CD4-positive, alpha-beta memory T cell (primary cell): ENCODE results near the gene HIPK3. TPM values are rescaled to one million over a fixed set of nuclear protein-coding genes. Genes with fewer than 3 reads are reported as not detected.

Source experiments
- CTCF ChIA-PET: fragments of 350-600 bp; sonication (Branson Sonifier 250); formaldehyde crosslinking; loops from one replicate; lab custom pipeline; 2021; ENCODE audit warnings: inconsistent platforms; ENCODE audit not compliant: partially characterized antibody; lab: Charles Lee
- POLR2A ChIA-PET: fragments of 350-600 bp; sonication (Branson Sonifier 250); formaldehyde crosslinking; loops from one replicate; lab custom pipeline; 2021; ENCODE audit not compliant: partially characterized antibody; lab: Charles Lee
- DNase-seq, 5 donors: peaks; one replicate each; pipeline versions ENCODE4 v3.0.0 to v3.0.0-alpha.2; 2020 to 2022; ENCODE audit warnings: mixed read lengths in 1 of 5
- H3K27ac ChIP-seq: one replicate; pipeline ENCODE4 v1.7.0; 2013; ENCODE audit warnings: low read depth, low read length
- H3K27me3 ChIP-seq: 2 replicates; pipeline ENCODE4 v1.7.0; 2013; ENCODE audit warnings: mild to moderate bottlenecking, low read length, moderate library complexity; ENCODE audit not compliant: insufficient read depth
- H3K36me3 ChIP-seq: 2 replicates; pipeline ENCODE4 v1.7.0; 2013; ENCODE audit warnings: mild to moderate bottlenecking, low read length, moderate library complexity; ENCODE audit not compliant: insufficient read depth
- H3K4me1 ChIP-seq: 2 replicates; pipeline ENCODE4 v1.7.0; 2013; ENCODE audit warnings: mild to moderate bottlenecking, low read length, moderate library complexity; ENCODE audit not compliant: insufficient read depth
- H3K4me3 ChIP-seq, 2 donors: one replicate each; pipeline ENCODE4 v1.7.0; 2013; ENCODE audit warnings: low read length in 2 of 2, mild to moderate bottlenecking in 1 of 2
- H3K9me3 ChIP-seq, 2 donors: one replicate each; pipeline ENCODE4 v1.7.0; 2013; ENCODE audit warnings: low read length in 2 of 2, control low read depth in 1 of 2; ENCODE audit not compliant: control insufficient read depth in 1 of 2
- H3K27ac Mint-ChIP-seq, 7 donors: one replicate each; pipeline ENCODE4 v1.8.0; 2020 to 2021; ENCODE audit warnings: mixed read lengths in 7 of 7, mild to moderate bottlenecking in 6 of 7, inconsistent platforms in 3 of 7, moderate library complexity in 3 of 7
- H3K27me3 Mint-ChIP-seq, 2 donors: one replicate each; pipeline ENCODE4 v1.8.0; 2020 to 2021; ENCODE audit warnings: mixed read lengths in 2 of 2
- H3K36me3 Mint-ChIP-seq, 2 donors: one replicate each; pipeline ENCODE4 v1.8.0; 2020 to 2021; ENCODE audit warnings: mixed read lengths in 2 of 2, inconsistent platforms in 1 of 2, mild to moderate bottlenecking in 1 of 2
- H3K4me1 Mint-ChIP-seq, 4 donors: one replicate each; pipeline ENCODE4 v1.8.0; 2020 to 2021; ENCODE audit warnings: mixed read lengths in 4 of 4, mild to moderate bottlenecking in 1 of 4
- H3K4me3 Mint-ChIP-seq, 8 donors: one replicate each; pipeline ENCODE4 v1.8.0; 2020 to 2021; ENCODE audit warnings: mixed read lengths in 8 of 8, mild to moderate bottlenecking in 7 of 8, moderate library complexity in 6 of 8, inconsistent platforms in 3 of 8
- H3K9me3 Mint-ChIP-seq, 8 donors: one replicate each; pipeline ENCODE4 v1.8.0; 2020 to 2021; ENCODE audit warnings: mixed read lengths in 8 of 8, mild to moderate bottlenecking in 5 of 8, inconsistent platforms in 3 of 8, moderate library complexity in 1 of 8
- intact Hi-C: fragments of 100-400 bp; cut with micrococcal nuclease; formaldehyde crosslinking; loops from one replicate; pipeline ENCODE4 v1.15.1; 2023
- polyA plus RNA-seq, 2 donors: library from polyadenylated mRNA; unstranded; fragments of 300-500 nt; fragmentation: Illumina TruSeq; gene quantifications; one replicate each; pipeline ENCODE4 v1.2.3, GENCODE V29; 2021
- total RNA-seq, 2 experiments: library from RNA; stranded (reverse); gene quantifications; one replicate each; pipeline ENCODE4 v1.2.3, GENCODE V29; 2021

The HIPK3 gene
- total and polyA plus RNA-seq, 4 experiments from 2014 or later: 31.1 to 92.0 (median 59.8) TPM

- Mint-ChIP-seq H3K27ac (no peak overlapping the region), H3K27me3 (peaks cover 19 to 25% of the 10 kb centered on the region in 2 donors), H3K4me1 (no peaks in the 10 kb centered on the region), H3K4me3 (no peak overlapping the region), H3K9me3 (peaks cover 0 to 14% (median 2%) of the 10 kb centered on the region in 8 donors), H3K36me3 (no peaks in the 10 kb centered on the region)
- no peaks in the 10 kb centered on the region for H3K36me3 ChIP-seq
- intact Hi-C loops: no loop called here
- no peaks in the 10 kb centered on the region for H3K9me3 ChIP-seq
- POLR2A ChIA-PET: no interaction called here
- H3K4me1 ChIP-seq: no peaks in the 10 kb centered on the region
- DNase-seq: no peak
- no peak overlapping the region for H3K27ac ChIP-seq
- CTCF ChIA-PET: no interaction called here
- no peak overlapping the region for H3K4me3 ChIP-seq
- H3K27me3 ChIP-seq: peaks cover 11% of the 10 kb centered on the region
Measured at GRCh38 chr11:33383075-33383919, 126.1 kb downstream of the HIPK3 start.

GRCh38 chr11:33383920-33384209 lies 126.7 kb downstream of the HIPK3 start:
- peaks cover 0 to 14% (median 2%) of the 10 kb centered on the region in 8 donors for H3K9me3 Mint-ChIP-seq
- no peaks in the 10 kb centered on the region for H3K4me1 Mint-ChIP-seq
- intact Hi-C loops: no loop called here
- Histone ChIP-seq H3K9me3 (no peaks in the 10 kb centered on the region), H3K4me3 (no peak overlapping the region), H3K4me1 (no peaks in the 10 kb centered on the region), H3K36me3 (no peaks in the 10 kb centered on the region), H3K27ac (no peak overlapping the region), H3K27me3 (peaks cover 8% of the 10 kb centered on the region)
- peaks cover 13 to 21% of the 10 kb centered on the region in 2 donors for H3K27me3 Mint-ChIP-seq
- DNase-seq: no peak
- H3K27ac Mint-ChIP-seq: no peak overlapping the region
- CTCF ChIA-PET: no interaction called here
- POLR2A ChIA-PET: no interaction called here
- no peak overlapping the region for H3K4me3 Mint-ChIP-seq
- no peaks in the 10 kb centered on the region for H3K36me3 Mint-ChIP-seq

- Histone ChIP-seq H3K4me3 (no peak overlapping the region), H3K27ac (no peak overlapping the region), H3K36me3 (no peaks in the 10 kb centered on the region), H3K27me3 (peaks cover 8% of the 10 kb centered on the region), H3K9me3 (no peaks in the 10 kb centered on the region), H3K4me1 (no peaks in the 10 kb centered on the region)
- ChIA-PET POLR2A (interaction anchor here (0.6 kb wide), 1 partner anchor 973 kb away, joined by 3 read pairs; no protein-coding TSS in a partner anchor), CTCF (no interaction called here)
- H3K4me1 Mint-ChIP-seq: no peaks in the 10 kb centered on the region
- peaks cover 12 to 23% of the 10 kb centered on the region in 2 donors for H3K27me3 Mint-ChIP-seq
- H3K36me3 Mint-ChIP-seq: no peaks in the 10 kb centered on the region
- no peak overlapping the region for H3K4me3 Mint-ChIP-seq
- DNase-seq: no peak
- intact Hi-C loops: no loop called here
- no peak overlapping the region for H3K27ac Mint-ChIP-seq
- peaks cover 0 to 14% (median 2%) of the 10 kb centered on the region in 8 donors for H3K9me3 Mint-ChIP-seq
Measured at GRCh38 chr11:33384220-33384619, 127.0 kb downstream of the HIPK3 start.

GRCh38 chr11:33387581-33387980 lies 130.4 kb downstream of the HIPK3 start:
- POLR2A ChIA-PET: no interaction called here
- CTCF ChIA-PET: no interaction called here
- peaks cover 2% of the 10 kb centered on the region for H3K27me3 ChIP-seq
- H3K36me3 ChIP-seq: no peaks in the 10 kb centered on the region
- no peaks in the 10 kb centered on the region for H3K4me1 Mint-ChIP-seq
- H3K27me3 Mint-ChIP-seq: peaks cover 7 to 24% of the 10 kb centered on the region in 2 donors
- no peak overlapping the region for H3K4me3 Mint-ChIP-seq
- no peak overlapping the region for H3K27ac ChIP-seq
- no peaks in the 10 kb centered on the region for H3K36me3 Mint-ChIP-seq
- peaks cover 0 to 14% (median 2%) of the 10 kb centered on the region in 8 donors for H3K9me3 Mint-ChIP-seq
- H3K9me3 ChIP-seq: no peaks in the 10 kb centered on the region
- no peak for DNase-seq
- no peaks in the 10 kb centered on the region for H3K4me1 ChIP-seq
- intact Hi-C loops: no loop called here
- no peak overlapping the region for H3K27ac Mint-ChIP-seq
- H3K4me3 ChIP-seq: no peak overlapping the region

GRCh38 chr11:33387996-33388395 lies 130.8 kb downstream of the HIPK3 start:
- no peaks in the 10 kb centered on the region for H3K4me1 Mint-ChIP-seq
- no peaks in the 10 kb centered on the region for H3K36me3 ChIP-seq
- H3K4me3 ChIP-seq: no peak overlapping the region
- H3K27me3 ChIP-seq: no peaks in the 10 kb centered on the region
- H3K36me3 Mint-ChIP-seq: no peaks in the 10 kb centered on the region
- H3K27me3 Mint-ChIP-seq: peaks cover 9 to 26% of the 10 kb centered on the region in 2 donors
- H3K9me3 Mint-ChIP-seq: peaks cover 0 to 14% (median 2%) of the 10 kb centered on the region in 8 donors
- H3K27ac ChIP-seq: no peak overlapping the region
- H3K9me3 ChIP-seq: no peaks in the 10 kb centered on the region
- intact Hi-C loops: no loop called here
- no peak for DNase-seq
- peak overlapping the region in 1 of 8 donors; percentile 22 for H3K4me3 Mint-ChIP-seq
- ChIA-PET CTCF (no interaction called here), POLR2A (no interaction called here)
- H3K4me1 ChIP-seq: no peaks in the 10 kb centered on the region
- H3K27ac Mint-ChIP-seq: no peak overlapping the region

- no peaks in the 10 kb centered on the region for H3K4me1 ChIP-seq
- Mint-ChIP-seq H3K9me3 (peaks cover 0 to 14% (median 2%) of the 10 kb centered on the region in 8 donors), H3K4me3 (no peak overlapping the region), H3K36me3 (no peaks in the 10 kb centered on the region), H3K4me1 (no peaks in the 10 kb centered on the region), H3K27me3 (peaks cover 11 to 27% of the 10 kb centered on the region in 2 donors), H3K27ac (no peak overlapping the region)
- no peaks in the 10 kb centered on the region for H3K9me3 ChIP-seq
- ChIA-PET POLR2A (no interaction called here), CTCF (no interaction called here)
- no peaks in the 10 kb centered on the region for H3K36me3 ChIP-seq
- H3K27me3 ChIP-seq: no peaks in the 10 kb centered on the region
- intact Hi-C loops: no loop called here
- DNase-seq: no peak
- H3K27ac ChIP-seq: no peak overlapping the region
- no peak overlapping the region for H3K4me3 ChIP-seq
Measured at GRCh38 chr11:33388793-33389525, 131.8 kb downstream of the HIPK3 start.

- Histone ChIP-seq H3K4me3 (no peak overlapping the region), H3K9me3 (no peaks in the 10 kb centered on the region), H3K36me3 (no peaks in the 10 kb centered on the region), H3K4me1 (no peaks in the 10 kb centered on the region), H3K27me3 (no peaks in the 10 kb centered on the region), H3K27ac (no peak overlapping the region)
- Mint-ChIP-seq H3K27me3 (peaks cover 11 to 23% of the 10 kb centered on the region in 2 donors), H3K27ac (no peak overlapping the region), H3K4me3 (no peak overlapping the region), H3K9me3 (peaks cover 0 to 14% (median 2%) of the 10 kb centered on the region in 8 donors), H3K4me1 (no peaks in the 10 kb centered on the region), H3K36me3 (no peaks in the 10 kb centered on the region)
- ChIA-PET CTCF (no interaction called here), POLR2A (no interaction called here)
- no peak for DNase-seq
- intact Hi-C loops: no loop called here
Measured at GRCh38 chr11:33389635-33390034, 132.5 kb downstream of the HIPK3 start.
